ENCODE measurements around the gene TMEM198. TPM values are rescaled to one million over a fixed set of nuclear protein-coding genes. Genes with fewer than 3 reads are reported as not detected.

Gene TMEM198
- total RNA-seq, 4 donors from 2014 or later, result 0.56 to 1.9 (median 1.4) TPM

DNA sequence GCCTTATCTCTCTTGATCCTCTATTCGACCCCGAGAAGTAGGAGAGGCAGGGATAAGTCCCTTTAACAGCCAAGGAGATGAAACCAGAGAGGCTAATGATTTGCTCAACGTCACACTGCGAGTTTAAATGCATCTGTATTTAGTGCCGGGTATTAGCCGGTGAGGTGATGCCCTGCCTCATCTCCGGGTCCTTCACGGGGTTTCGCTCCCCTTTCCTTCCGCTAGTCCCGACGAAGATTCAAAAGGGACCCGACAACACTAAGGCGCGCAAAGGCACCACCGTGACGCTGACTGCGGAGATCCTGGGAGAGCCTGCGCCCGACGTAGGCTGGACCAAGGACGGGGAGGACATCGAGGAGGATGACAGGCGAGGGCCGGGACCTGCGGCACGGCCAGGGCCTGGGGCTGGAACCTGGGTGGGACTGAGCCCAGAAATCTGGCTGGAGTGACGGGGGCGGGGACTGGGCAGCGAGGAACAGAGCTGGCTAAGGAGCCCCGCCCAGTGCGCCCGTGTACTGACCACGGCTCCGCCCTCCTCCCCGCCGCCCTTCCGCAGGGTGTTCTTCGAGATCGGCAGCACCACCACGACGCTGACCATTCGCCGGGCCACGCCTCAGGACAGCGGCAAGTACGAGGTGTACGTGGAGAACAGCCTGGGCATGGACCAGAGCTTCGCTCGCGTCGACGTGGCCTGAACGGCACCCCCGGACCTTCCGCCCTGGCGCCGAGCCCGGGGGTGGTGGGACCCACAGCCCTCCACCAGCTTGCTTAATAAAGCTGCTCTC lies 46.1 kb upstream of the TMEM198 start:
- H3K9me3 ChIP-seq, result no peaks in the 10 kb centered on the region
- 7% methylated on average over 32 of the region's 59 CpGs for WGBS
- peaks cover 45% of the 10 kb centered on the region for H3K27me3 ChIP-seq
- peak overlapping the region; percentile 86 for H3K27ac ChIP-seq
- peak; percentile 93 for DNase-seq (ENCODE audit: low spot score in 2 of 2)
- peaks cover 33% of the 10 kb centered on the region for H3K4me1 ChIP-seq
- peaks cover 3% of the 10 kb centered on the region for H3K36me3 ChIP-seq
- H3K4me3 ChIP-seq, result peak overlapping the region; percentile 79
- TF ChIP-seq POLR2AphosphoS5 (IDR thresholded peaks at IDR 0.05), result no peak
- no peak for TF ChIP-seq EP300 (IDR thresholded peaks at IDR 0.05)
- peak in 1 of 2 donors; percentile 33 for TF ChIP-seq POLR2A (IDR thresholded peaks at IDR 0.05)
- TF ChIP-seq, protein P1, sequence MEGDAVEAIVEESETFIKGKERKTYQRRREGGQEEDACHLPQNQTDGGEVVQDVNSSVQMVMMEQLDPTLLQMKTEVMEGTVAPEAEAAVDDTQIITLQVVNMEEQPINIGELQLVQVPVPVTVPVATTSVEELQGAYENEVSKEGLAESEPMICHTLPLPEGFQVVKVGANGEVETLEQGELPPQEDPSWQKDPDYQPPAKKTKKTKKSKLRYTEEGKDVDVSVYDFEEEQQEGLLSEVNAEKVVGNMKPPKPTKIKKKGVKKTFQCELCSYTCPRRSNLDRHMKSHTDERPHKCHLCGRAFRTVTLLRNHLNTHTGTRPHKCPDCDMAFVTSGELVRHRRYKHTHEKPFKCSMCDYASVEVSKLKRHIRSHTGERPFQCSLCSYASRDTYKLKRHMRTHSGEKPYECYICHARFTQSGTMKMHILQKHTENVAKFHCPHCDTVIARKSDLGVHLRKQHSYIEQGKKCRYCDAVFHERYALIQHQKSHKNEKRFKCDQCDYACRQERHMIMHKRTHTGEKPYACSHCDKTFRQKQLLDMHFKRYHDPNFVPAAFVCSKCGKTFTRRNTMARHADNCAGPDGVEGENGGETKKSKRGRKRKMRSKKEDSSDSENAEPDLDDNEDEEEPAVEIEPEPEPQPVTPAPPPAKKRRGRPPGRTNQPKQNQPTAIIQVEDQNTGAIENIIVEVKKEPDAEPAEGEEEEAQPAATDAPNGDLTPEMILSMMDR (IDR thresholded peaks at IDR 0.05), result no peak

DNA sequence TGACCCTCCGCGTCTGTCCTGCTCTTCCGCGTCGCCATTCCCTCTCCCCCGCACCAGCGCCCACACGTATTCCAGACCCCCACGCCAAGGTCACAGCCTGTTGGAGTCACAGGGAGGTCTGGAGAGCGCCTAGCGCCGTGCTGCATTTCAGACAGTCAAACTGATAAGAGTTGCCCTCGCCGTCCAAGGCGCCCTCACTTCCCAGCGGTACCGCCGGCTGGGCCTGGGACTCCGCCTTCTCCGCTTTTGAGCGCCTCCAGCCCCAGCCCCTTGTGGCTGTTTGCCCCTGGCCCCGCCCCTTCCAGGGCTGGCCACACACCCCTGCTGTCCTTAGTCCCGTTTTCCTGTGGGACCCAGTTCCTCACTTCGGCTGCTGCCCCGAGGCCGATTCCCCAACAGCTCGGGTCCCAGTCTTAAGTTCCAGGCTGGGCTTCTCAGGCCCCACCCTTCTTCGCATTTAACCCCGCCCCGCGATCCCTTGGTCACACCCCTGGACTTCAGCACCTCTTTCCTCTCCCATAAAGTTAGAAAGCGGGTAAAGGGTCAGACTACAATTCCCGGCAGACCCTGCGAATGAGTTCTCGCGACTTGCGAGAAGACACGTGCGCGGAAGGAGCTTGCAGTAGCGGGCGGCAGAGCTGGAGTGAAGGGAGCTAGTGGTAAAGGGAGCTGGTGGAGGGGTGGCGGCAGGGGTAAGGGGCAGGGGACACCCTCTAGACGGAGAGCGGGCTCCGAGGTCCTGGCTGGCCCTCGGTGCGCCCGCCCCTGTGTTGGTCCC lies 45.4 kb upstream of the TMEM198 start, which contains the start of gene GMPPA:
TSS of gene GMPPA (plus strand) at position 612 of the 778 bp plus-strand sequence. CDS start 1,085 bp downstream, outside the sequence.
- no peaks in the 10 kb centered on the region for H3K9me3 ChIP-seq
- peak within 1 kb of the TSS; percentile 86 for H3K27ac ChIP-seq
- peak; percentile 97 to 98 for DNase-seq (ENCODE audit: low spot score in 2 of 2)
- under 1% methylated on average over 47 of the region's 49 CpGs for WGBS
- peaks cover 33% of the 10 kb centered on the region for H3K4me1 ChIP-seq
- peaks cover 5% of the 10 kb centered on the region for H3K36me3 ChIP-seq
- H3K27me3 ChIP-seq, result peaks cover 39% of the 10 kb centered on the region
- no peak for TF ChIP-seq POLR2AphosphoS5 (IDR thresholded peaks at IDR 0.05)
- peak in 1 of 2 donors; percentile 39 for TF ChIP-seq POLR2A (IDR thresholded peaks at IDR 0.05)
- H3K4me3 ChIP-seq, result peak within 1 kb of the TSS; percentile 79

- Histone ChIP-seq H3K27me3 (peaks cover 36% of the 10 kb centered on the region), H3K9me3 (no peaks in the 10 kb centered on the region), H3K4me3 (peak overlapping the region; percentile 79), H3K27ac (peak overlapping the region; percentile 86), H3K36me3 (peaks cover 11% of the 10 kb centered on the region), H3K4me1 (peaks cover 33% of the 10 kb centered on the region)
- DNase-seq (ENCODE audit: low spot score in 2 of 2), result no peak
- TF ChIP-seq EP300 (IDR thresholded peaks at IDR 0.05) (no peak), POLR2A (IDR thresholded peaks at IDR 0.05) (no peak), POLR2AphosphoS5 (IDR thresholded peaks at IDR 0.05) (no peak)
- TF ChIP-seq, protein P1 (IDR thresholded peaks at IDR 0.05), result no peak
- 0% methylated on average over 3 of the region's 3 CpGs for WGBS
These were observed 44.8 kb upstream of the TMEM198 start for GRCh38 chr2:219499058-219499307.

DNA sequence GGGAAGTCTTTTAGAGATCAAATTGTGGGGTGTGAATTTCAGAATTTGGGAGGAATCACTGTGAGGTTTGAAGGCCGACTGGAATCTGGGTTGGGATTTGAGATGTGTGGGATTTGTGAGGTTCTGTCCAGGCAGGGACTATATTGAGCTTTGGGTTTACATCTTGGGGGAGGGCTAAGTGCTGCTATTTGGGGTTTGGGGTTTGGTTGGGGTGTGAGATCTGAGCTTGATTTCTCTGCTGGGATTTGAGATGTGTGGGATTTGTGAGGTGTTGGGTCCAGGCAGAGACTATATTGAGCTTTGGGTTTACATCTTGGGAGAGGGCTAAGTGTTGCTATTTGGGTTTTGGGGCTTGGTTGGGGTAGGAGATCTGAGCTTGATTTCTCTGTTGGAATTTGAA lies 44.3 kb upstream of the TMEM198 start:
- no peaks in the 10 kb centered on the region for H3K9me3 ChIP-seq
- H3K36me3 ChIP-seq, result peaks cover 16% of the 10 kb centered on the region
- WGBS, result 38% methylated on average over 1 of the region's 1 CpG
- H3K27ac ChIP-seq, result no peak overlapping the region
- peaks cover 30% of the 10 kb centered on the region for H3K27me3 ChIP-seq
- TF ChIP-seq, protein P1 (IDR thresholded peaks at IDR 0.05), result no peak
- no peak for TF ChIP-seq POLR2AphosphoS5 (IDR thresholded peaks at IDR 0.05)
- TF ChIP-seq EP300 (IDR thresholded peaks at IDR 0.05), result no peak
- no peak for TF ChIP-seq POLR2A (IDR thresholded peaks at IDR 0.05)
- DNase-seq (ENCODE audit: low spot score in 2 of 2), result no peak
- H3K4me3 ChIP-seq, result peak overlapping the region; percentile 79
- peaks cover 33% of the 10 kb centered on the region for H3K4me1 ChIP-seq

DNA sequence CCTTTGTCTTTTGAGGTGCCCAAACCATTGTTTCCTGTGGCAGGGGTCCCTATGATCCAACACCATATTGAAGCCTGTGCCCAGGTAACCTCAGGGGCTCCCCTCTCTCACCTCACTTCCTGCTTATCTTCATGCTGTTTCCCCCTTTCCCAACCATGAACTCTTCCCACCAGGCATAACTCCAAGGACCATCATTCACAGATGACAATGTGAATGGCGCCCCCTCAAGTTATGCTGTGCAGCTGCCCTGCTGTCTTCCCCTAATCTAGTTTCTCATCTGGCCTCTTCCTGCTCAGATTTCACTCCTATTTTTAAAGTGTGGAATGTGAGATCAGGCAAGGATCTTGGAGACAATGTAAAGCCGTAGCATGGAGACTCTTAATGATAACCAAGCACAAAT lies 43.7 kb upstream of the TMEM198 start:
- H3K4me1 ChIP-seq, result peaks cover 33% of the 10 kb centered on the region
- DNase-seq (ENCODE audit: low spot score in 2 of 2), result no peak

More for the DNA sequence above, 43.7 kb upstream of the TMEM198 start:
- no peak for TF ChIP-seq EP300 (IDR thresholded peaks at IDR 0.05)
- TF ChIP-seq, protein P1 (IDR thresholded peaks at IDR 0.05), result no peak
- no peak for TF ChIP-seq POLR2AphosphoS5 (IDR thresholded peaks at IDR 0.05)
- no peak for TF ChIP-seq POLR2A (IDR thresholded peaks at IDR 0.05)
- WGBS, result 93% methylated on average over 2 of the region's 2 CpGs
- H3K4me3 ChIP-seq, result no peak overlapping the region
- no peaks in the 10 kb centered on the region for H3K9me3 ChIP-seq
- peaks cover 22% of the 10 kb centered on the region for H3K36me3 ChIP-seq
- H3K27ac ChIP-seq, result no peak overlapping the region
- H3K27me3 ChIP-seq, result peaks cover 27% of the 10 kb centered on the region
